Hippocampal formation (tissue), 2 donors: ENCODE results near the gene CD38.

Source experiments
- DNase-seq, 2 donors: peaks; one replicate each; lab custom pipeline; 2025; lab: John Stamatoyannopoulos, UW

CD38 gene

GRCh38 chr4:15899511-15899910 is 121.4 kb downstream of the CD38 start:
- DNase-seq = no peak

GRCh38 chr4:15901007-15901406 is 122.9 kb downstream of the CD38 start:
- DNase-seq = no peak

- DNase-seq = no peak
Measured at GRCh38 chr4:15901998-15902397, 123.9 kb downstream of the CD38 start.

GRCh38 chr4:15902746-15903145 is 124.6 kb downstream of the CD38 start:
- no peak for DNase-seq
